Esophagus muscularis mucosa (tissue), 4 donors: Measurements from ENCODE around the gene CHCHD6.
"Not testable (repeated sequence)": the region's sequence is repeated elsewhere in the genome, so short reads cannot be mapped to it uniquely, and the experiment has no call there.

ENCODE experiments used
- CTCF ChIP-seq, 3 experiments: fragments of 200-600 bp in 2 of 3; fragments of 450-650 bp in 1 of 3; sonication (generic) in 2 of 3; IDR thresholded peaks; one replicate each; pipeline ENCODE4 v1.5.1; 2017 to 2019; ENCODE audit warnings: antibody characterized with exemption in 3 of 3, mild to moderate bottlenecking in 2 of 3, moderate library complexity in 1 of 3
- EP300 ChIP-seq: sonication (generic); formaldehyde crosslinking; IDR thresholded peaks from one replicate; pipeline ENCODE4 v1.6.1; 2017; ENCODE audit warnings: antibody characterized with exemption
- POLR2A ChIP-seq: fragments of 450-650 bp; IDR thresholded peaks from one replicate; pipeline ENCODE4 v1.6.1; 2017; ENCODE audit warnings: antibody characterized with exemption, moderate library complexity, mild to moderate bottlenecking, low read depth

- not testable (repeated sequence) for TF ChIP-seq POLR2A; CTCF (IDR thresholded peaks at IDR 0.05); EP300
Observed at GRCh38 chr3:126791320-126791719, 87.3 kb downstream of the CHCHD6 start.
